Adrenal gland (tissue), 12 donors: ENCODE measurements around the gene RAB3IL1. TPM values are rescaled to one million over a fixed set of nuclear protein-coding genes. Genes with fewer than 3 reads are reported as not detected.

ENCODE experiments used
- DNase-seq, 7 donors: peaks; one replicate each; pipeline ENCODE4 v3.0.0-alpha.2; 2019 to 2020
- H3K27ac ChIP-seq, 5 donors: fragments of 200-600 bp; sonication (generic) in 4 of 5; 1 replicate in 3 of 5; 2 replicates in 2 of 5; pipeline versions ENCODE4 v1.5.1 to v1.8.0; 2016 to 2020; ENCODE audit warnings: mild to moderate bottlenecking in 1 of 5
- H3K27me3 ChIP-seq: fragments of 200-600 bp; 2 replicates; pipeline ENCODE4 v1.8.0; 2021
- H3K36me3 ChIP-seq, 2 donors: fragments of 200-600 bp; replicated peaks in 1 of 2; 1 replicate in 1 of 2; 2 replicates in 1 of 2; pipeline versions ENCODE4 v1.5.1 to v1.8.0; 2018 to 2022
- H3K4me1 ChIP-seq, 2 donors: fragments of 200-600 bp; replicated peaks in 1 of 2; 1 replicate in 1 of 2; 2 replicates in 1 of 2; pipeline versions ENCODE4 v1.5.1 to v1.8.0; 2018 to 2021
- H3K4me3 ChIP-seq, 4 donors: fragments of 200-600 bp; sonication (generic) in 3 of 4; one replicate each; pipeline ENCODE4 v1.5.1; 2016 to 2018
- H3K9me3 ChIP-seq, 3 donors: fragments of 200-600 bp; sonication (generic) in 1 of 3; replicated peaks in 1 of 3; 1 replicate in 2 of 3; 2 replicates in 1 of 3; pipeline versions ENCODE4 v1.5.1 to v1.8.0; 2016 to 2021
- CTCF ChIP-seq, 6 experiments: fragments of 450-650 bp in 4 of 6; fragments of 200-600 bp in 2 of 6; sonication (generic) in 1 of 6; IDR thresholded peaks; 1 replicate in 5 of 6; 2 replicates in 1 of 6; pipeline versions ENCODE4 v1.5.1 to v1.8.0; 2016 to 2021; ENCODE audit warnings: antibody characterized with exemption in 6 of 6, mild to moderate bottlenecking in 2 of 6, moderate library complexity in 1 of 6
- POLR2A ChIP-seq, 2 donors: fragments of 450-650 bp; IDR thresholded peaks; one replicate each; pipeline ENCODE4 v1.6.1; 2017; ENCODE audit warnings: antibody characterized with exemption in 2 of 2, mild to moderate bottlenecking in 2 of 2, moderate library complexity in 1 of 2
- WGBS, 4 donors: extraction: QIAGEN DNeasy Blood & Tissue Kit in 2 of 4; methylation state at CpG; one replicate each; pipeline versions ENCODE4 v1.1.5 to v1.1.7; 2013 to 2017; 5-methylcytosine and 5-hydroxymethylcytosine counted together
- intact Hi-C, 2 donors: fragments of 100-400 bp; cut with DNase I; formaldehyde crosslinking; loops; one replicate each; pipeline versions ENCODE4 v1.14.1 to v1.15.0; 2022 to 2023
- polyA plus RNA-seq, 3 donors: library from polyadenylated mRNA; stranded (reverse); fragments of 200-250 nt in 2 of 3; fragments of 350-450 nt in 1 of 3; fragmentation: Illumina TruSeq in 1 of 3; extraction: RNeasy Lipid Tissue Mini Kit (QIAGEN cat#74804) in 1 of 3; gene quantifications; one replicate each; pipeline ENCODE4 v1.2.3, GENCODE V29; 2013 to 2014
- total RNA-seq, 9 donors: library from RNA; depleted of rRNA in 4 of 9; stranded (reverse); fragments of >200 nt in 4 of 9; fragments of 120-200 nt in 1 of 9; fragmentation: NEBNext Ultra II Directional in 1 of 9; extraction: Animal tissue kit (Norgen Biotek cat#: 25700) in 1 of 9; gene quantifications; one replicate each; pipeline versions ENCODE4 v1.1.0 to v1.2.4, GENCODE V29; 2013 to 2023
- donor health status: healthy with polysubstance abuse.
- donor health status: Bipolar disorder and iron deficiency.
- donor health status: DM: yes; HTN: yes; CAD: no.
- donor health status: DM: no; HTN: no; CAD: no.
- donor health status: DM: no; HTN: no; CAD: no.
- donor health status: DM: yes; HTN: yes; CAD: no.

RAB3IL1 gene
- total and polyA plus RNA-seq, 12 donors = 2.4 to 23.7 (median 17.5) TPM

- Histone ChIP-seq H3K9me3 (no peaks in the 10 kb centered on the region), H3K4me1 (peaks cover 0 to 39% of the 10 kb centered on the region in 2 donors), H3K4me3 (no peak overlapping the region), H3K27ac (peak overlapping the region in 2 of 5 donors; percentile 35 to 65), H3K27me3 (no peaks in the 10 kb centered on the region), H3K36me3 (peaks cover 0 to 23% of the 10 kb centered on the region in 2 donors)
- WGBS, 4 donors = 87 to 92% (median 89%) methylated on average over 12 to 21 of the region's 21 CpGs
- DNase-seq = no peak
- TF ChIP-seq POLR2A (IDR thresholded peaks at IDR 0.05) = no peak
- no peak for TF ChIP-seq CTCF (IDR thresholded peaks at IDR 0.05)
- intact Hi-C loops = no loop called here
Measured at GRCh38 chr11:61907871-61908729, 9.3 kb downstream of the RAB3IL1 start.

GRCh38 chr11:61907282-61907681 is 10.1 kb downstream of the RAB3IL1 start:
- H3K9me3 ChIP-seq = no peaks in the 10 kb centered on the region
- peaks cover 0 to 38% of the 10 kb centered on the region in 2 donors for H3K4me1 ChIP-seq
- TF ChIP-seq CTCF (IDR thresholded peaks at IDR 0.05) = no peak
- no peak for TF ChIP-seq POLR2A (IDR thresholded peaks at IDR 0.05)
- DNase-seq = no peak
- no peak overlapping the region for H3K27ac ChIP-seq
- intact Hi-C loops = no loop called here
- no peak overlapping the region for H3K4me3 ChIP-seq
- WGBS, 4 donors = 91 to 97% (median 92%) methylated on average over 17 to 19 of the region's 19 CpGs
- peaks cover 0 to 27% of the 10 kb centered on the region in 2 donors for H3K36me3 ChIP-seq
- no peaks in the 10 kb centered on the region for H3K27me3 ChIP-seq

GRCh38 chr11:61906522-61906909 is 10.8 kb downstream of the RAB3IL1 start:
- Histone ChIP-seq H3K4me1 (peaks cover 0 to 30% of the 10 kb centered on the region in 2 donors), H3K27me3 (no peaks in the 10 kb centered on the region), H3K27ac (no peak overlapping the region), H3K9me3 (no peaks in the 10 kb centered on the region), H3K36me3 (peaks cover 0 to 35% of the 10 kb centered on the region in 2 donors), H3K4me3 (no peak overlapping the region)
- DNase-seq = no peak
- TF ChIP-seq CTCF (IDR thresholded peaks at IDR 0.05) (no peak), POLR2A (IDR thresholded peaks at IDR 0.05) (no peak)
- 84 to 93% (median 91%) methylated on average over 9 to 14 of the region's 14 CpGs for WGBS, 4 donors
- intact Hi-C loops = no loop called here

- Histone ChIP-seq H3K4me3 (no peak overlapping the region), H3K27ac (no peak overlapping the region), H3K36me3 (peaks cover 0 to 39% of the 10 kb centered on the region in 2 donors), H3K4me1 (peaks cover 0 to 25% of the 10 kb centered on the region in 2 donors), H3K27me3 (no peaks in the 10 kb centered on the region), H3K9me3 (no peaks in the 10 kb centered on the region)
- intact Hi-C loops = no loop called here
- TF ChIP-seq POLR2A (IDR thresholded peaks at IDR 0.05) (no peak), CTCF (IDR thresholded peaks at IDR 0.05) (no peak)
- 85 to 95% (median 90%) methylated on average over 7 to 14 of the region's 14 CpGs for WGBS, 4 donors
- no peak for DNase-seq
Measured at GRCh38 chr11:61905801-61906521, 11.4 kb downstream of the RAB3IL1 start.
